ENCODE data around the gene TRMT10B.

TRMT10B gene

GRCh38 chr9:37769306-37769705, 15.7 kb downstream of the TRMT10B start:
- no peak overlapping the region for H3K9ac ChIP-seq (ENCODE audit: insufficient read length, low read depth)
- H3K9me3 ChIP-seq (ENCODE audit: insufficient read depth, low read length), result no peaks in the 10 kb centered on the region
- H3K4me1 ChIP-seq (ENCODE audit: insufficient read depth, insufficient read length), result no peaks in the 10 kb centered on the region
- no peak overlapping the region for H3K4me3 ChIP-seq (ENCODE audit: insufficient read length, low read depth)
- DNase-seq (ENCODE audit: low read depth, low spot score), result no peak
- no peak for TF ChIP-seq SUZ12 (IDR thresholded peaks at IDR 0.05; ENCODE audit: extremely low read depth, insufficient read depth, insufficient read length)
- no peak for TF ChIP-seq YY1 (IDR thresholded peaks at IDR 0.05; ENCODE audit: insufficient read depth, insufficient read length)
- TF ChIP-seq ZNF274 (IDR thresholded peaks at IDR 0.05; ENCODE audit: low read depth, low read length), result no peak
- no peaks in the 10 kb centered on the region for H3K27me3 ChIP-seq (ENCODE audit: insufficient read depth, insufficient read length)
- H3K36me3 ChIP-seq (ENCODE audit: insufficient read depth, insufficient read length, low read length), result peaks cover 38% of the 10 kb centered on the region

GRCh38 chr9:37769995-37770394, 16.4 kb downstream of the TRMT10B start:
- H3K4me3 ChIP-seq (ENCODE audit: insufficient read length, low read depth), result no peak overlapping the region
- no peak for DNase-seq (ENCODE audit: low read depth, low spot score)

GRCh38 chr9:37775216-37775919, 21.8 kb downstream of the TRMT10B start:
- Histone ChIP-seq H3K9ac (ENCODE audit: insufficient read length, low read depth) (no peak overlapping the region), H3K36me3 (ENCODE audit: insufficient read depth, insufficient read length, low read length) (peaks cover 84% of the 10 kb centered on the region), H3K27me3 (ENCODE audit: insufficient read depth, insufficient read length) (no peaks in the 10 kb centered on the region), H3K4me1 (ENCODE audit: insufficient read depth, insufficient read length) (no peaks in the 10 kb centered on the region), H3K4me3 (ENCODE audit: insufficient read length, low read depth) (no peak overlapping the region), H3K9me3 (ENCODE audit: insufficient read depth, low read length) (no peaks in the 10 kb centered on the region)
- TF ChIP-seq YY1 (IDR thresholded peaks at IDR 0.05; ENCODE audit: insufficient read depth, insufficient read length) (no peak), SUZ12 (IDR thresholded peaks at IDR 0.05; ENCODE audit: extremely low read depth, insufficient read depth, insufficient read length) (no peak), ZNF274 (IDR thresholded peaks at IDR 0.05; ENCODE audit: low read depth, low read length) (no peak)
- DNase-seq (ENCODE audit: low read depth, low spot score), result no peak

More at GRCh38 chr9:37769995-37770394, 16.4 kb downstream of the TRMT10B start:
- no peak for TF ChIP-seq YY1 (IDR thresholded peaks at IDR 0.05; ENCODE audit: insufficient read depth, insufficient read length)
- TF ChIP-seq SUZ12 (IDR thresholded peaks at IDR 0.05; ENCODE audit: extremely low read depth, insufficient read depth, insufficient read length), result no peak
- TF ChIP-seq ZNF274 (IDR thresholded peaks at IDR 0.05; ENCODE audit: low read depth, low read length), result no peak
- H3K9me3 ChIP-seq (ENCODE audit: insufficient read depth, low read length), result no peaks in the 10 kb centered on the region
- H3K36me3 ChIP-seq (ENCODE audit: insufficient read depth, insufficient read length, low read length), result peaks cover 41% of the 10 kb centered on the region
- H3K4me1 ChIP-seq (ENCODE audit: insufficient read depth, insufficient read length), result no peaks in the 10 kb centered on the region
- H3K27me3 ChIP-seq (ENCODE audit: insufficient read depth, insufficient read length), result no peaks in the 10 kb centered on the region
- no peak overlapping the region for H3K9ac ChIP-seq (ENCODE audit: insufficient read length, low read depth)

- Histone ChIP-seq H3K36me3 (ENCODE audit: insufficient read depth, insufficient read length, low read length) (peaks cover 88% of the 10 kb centered on the region), H3K9me3 (ENCODE audit: insufficient read depth, low read length) (no peaks in the 10 kb centered on the region), H3K4me1 (ENCODE audit: insufficient read depth, insufficient read length) (no peaks in the 10 kb centered on the region), H3K9ac (ENCODE audit: insufficient read length, low read depth) (no peak overlapping the region), H3K4me3 (ENCODE audit: insufficient read length, low read depth) (no peak overlapping the region), H3K27me3 (ENCODE audit: insufficient read depth, insufficient read length) (no peaks in the 10 kb centered on the region)
- TF ChIP-seq SUZ12 (IDR thresholded peaks at IDR 0.05; ENCODE audit: extremely low read depth, insufficient read depth, insufficient read length), result no peak
- no peak for TF ChIP-seq YY1 (IDR thresholded peaks at IDR 0.05; ENCODE audit: insufficient read depth, insufficient read length)
- no peak for TF ChIP-seq ZNF274 (IDR thresholded peaks at IDR 0.05; ENCODE audit: low read depth, low read length)
- DNase-seq (ENCODE audit: low read depth, low spot score), result no peak
Measured at GRCh38 chr9:37776328-37776727, 22.7 kb downstream of the TRMT10B start.

- TF ChIP-seq YY1 (IDR thresholded peaks at IDR 0.05; ENCODE audit: insufficient read depth, insufficient read length) (no peak), SUZ12 (IDR thresholded peaks at IDR 0.05; ENCODE audit: extremely low read depth, insufficient read depth, insufficient read length) (no peak), ZNF274 (IDR thresholded peaks at IDR 0.05; ENCODE audit: low read depth, low read length) (no peak)
- Histone ChIP-seq H3K27me3 (ENCODE audit: insufficient read depth, insufficient read length) (no peaks in the 10 kb centered on the region), H3K9ac (ENCODE audit: insufficient read length, low read depth) (no peak overlapping the region), H3K9me3 (ENCODE audit: insufficient read depth, low read length) (no peaks in the 10 kb centered on the region), H3K4me1 (ENCODE audit: insufficient read depth, insufficient read length) (no peaks in the 10 kb centered on the region), H3K4me3 (ENCODE audit: insufficient read length, low read depth) (no peak overlapping the region), H3K36me3 (ENCODE audit: insufficient read depth, insufficient read length, low read length) (peaks cover 91% of the 10 kb centered on the region)
- no peak for DNase-seq (ENCODE audit: low read depth, low spot score)
Measured at GRCh38 chr9:37778534-37778933, 24.9 kb downstream of the TRMT10B start.

- DNase-seq (ENCODE audit: low read depth, low spot score), result no peak
- Histone ChIP-seq H3K4me3 (ENCODE audit: insufficient read length, low read depth) (peak overlapping the region; percentile 99), H3K4me1 (ENCODE audit: insufficient read depth, insufficient read length) (no peaks in the 10 kb centered on the region), H3K36me3 (ENCODE audit: insufficient read depth, insufficient read length, low read length) (peaks cover 50% of the 10 kb centered on the region), H3K27me3 (ENCODE audit: insufficient read depth, insufficient read length) (no peaks in the 10 kb centered on the region), H3K9ac (ENCODE audit: insufficient read length, low read depth) (peak overlapping the region; percentile 99), H3K9me3 (ENCODE audit: insufficient read depth, low read length) (no peaks in the 10 kb centered on the region)
- TF ChIP-seq SUZ12 (IDR thresholded peaks at IDR 0.05; ENCODE audit: extremely low read depth, insufficient read depth, insufficient read length) (no peak), YY1 (IDR thresholded peaks at IDR 0.05; ENCODE audit: insufficient read depth, insufficient read length) (no peak), ZNF274 (IDR thresholded peaks at IDR 0.05; ENCODE audit: low read depth, low read length) (no peak)
Measured at GRCh38 chr9:37784291-37784615, 30.6 kb downstream of the TRMT10B start.

GRCh38 chr9:37784616-37785483, 31.2 kb downstream of the TRMT10B start, which contains the start of gene EXOSC3:
Gene EXOSC3 (minus strand): TSS chr9:37785064. CDS start chr9:37785044, 20 bp downstream.
- Histone ChIP-seq H3K4me3 (ENCODE audit: insufficient read length, low read depth) (peak within 1 kb of the TSS; percentile 99), H3K9me3 (ENCODE audit: insufficient read depth, low read length) (no peaks in the 10 kb centered on the region), H3K4me1 (ENCODE audit: insufficient read depth, insufficient read length) (no peaks in the 10 kb centered on the region), H3K9ac (ENCODE audit: insufficient read length, low read depth) (peak within 1 kb of the TSS; percentile 99), H3K27me3 (ENCODE audit: insufficient read depth, insufficient read length) (no peaks in the 10 kb centered on the region), H3K36me3 (ENCODE audit: insufficient read depth, insufficient read length, low read length) (peaks cover 44% of the 10 kb centered on the region)
- no peak for TF ChIP-seq SUZ12 (IDR thresholded peaks at IDR 0.05; ENCODE audit: extremely low read depth, insufficient read depth, insufficient read length)
- TF ChIP-seq ZNF274 (IDR thresholded peaks at IDR 0.05; ENCODE audit: low read depth, low read length), result no peak
- TF ChIP-seq YY1 (IDR thresholded peaks at IDR 0.05; ENCODE audit: insufficient read depth, insufficient read length), result peak; percentile 63
- DNase-seq (ENCODE audit: low read depth, low spot score), result peak; percentile 84
